AG20443 (cell line): ENCODE measurements around the gene SRSF9.
"Not testable (repeated sequence)": the region's sequence is repeated elsewhere in the genome, so short reads cannot be mapped to it uniquely, and the experiment has no call there.

Source experiments
- DNase-seq: peaks from one replicate; pipeline ENCODE4 v3.0.0; 2012; ENCODE audit warnings: low spot score, mixed read lengths

The SRSF9 gene

GRCh38 chr12:120469450-120470149, at the start of gene SRSF9:
Gene SRSF9, minus strand, starts transcription at chr12:120469748. Its CDS starts 139 bp downstream, at chr12:120469609.
- peak; percentile 100 for DNase-seq

- not testable (repeated sequence) for DNase-seq
Observed at GRCh38 chr12:120519324-120519723, 49.8 kb upstream of the SRSF9 start.

- DNase-seq = no peak
Observed at GRCh38 chr12:120515496-120515895, 45.9 kb upstream of the SRSF9 start.

GRCh38 chr12:120514002-120514401, 44.5 kb upstream of the SRSF9 start:
- no peak for DNase-seq

- no peak for DNase-seq
Observed at GRCh38 chr12:120508537-120508936, 39.0 kb upstream of the SRSF9 start.

GRCh38 chr12:120504587-120504986, 35.0 kb upstream of the SRSF9 start:
- no peak for DNase-seq

- DNase-seq = no peak
Observed at GRCh38 chr12:120500581-120500980, 31.0 kb upstream of the SRSF9 start.

GRCh38 chr12:120498870-120499515, 29.4 kb upstream of the SRSF9 start:
- DNase-seq = no peak

GRCh38 chr12:120497524-120498150, 28.1 kb upstream of the SRSF9 start:
- DNase-seq = peak; percentile 33

- DNase-seq = peak; percentile 75
Observed at GRCh38 chr12:120496413-120497340, 27.1 kb upstream of the SRSF9 start.

GRCh38 chr12:120495731-120496412, 26.3 kb upstream of the SRSF9 start, which contains the start of gene DYNLL1:
Gene DYNLL1, plus strand, starts transcription at chr12:120496113. Its CDS starts 309 bp downstream, at chr12:120496422.
- peak; percentile 99 for DNase-seq

- DNase-seq = no peak
Observed at GRCh38 chr12:120495186-120495730, 25.7 kb upstream of the SRSF9 start.

- DNase-seq = no peak
Observed at GRCh38 chr12:120490833-120491512, 21.4 kb upstream of the SRSF9 start.

- DNase-seq = no peak
Observed at GRCh38 chr12:120490325-120490724, 20.8 kb upstream of the SRSF9 start.

- DNase-seq = no peak
Observed at GRCh38 chr12:120489018-120489417, 19.5 kb upstream of the SRSF9 start.

- no peak for DNase-seq
Observed at GRCh38 chr12:120488057-120488640, 18.6 kb upstream of the SRSF9 start.

- DNase-seq = not testable (repeated sequence)
Observed at GRCh38 chr12:120487552-120487951, 18.0 kb upstream of the SRSF9 start.

- no peak for DNase-seq
Observed at GRCh38 chr12:120485961-120486881, 16.7 kb upstream of the SRSF9 start.

- DNase-seq = no peak
Observed at GRCh38 chr12:120483621-120484020, 14.1 kb upstream of the SRSF9 start.
